GM12878 (cell line): Measurements from ENCODE around the gene SVIL. TPM values are rescaled to one million over a fixed set of nuclear protein-coding genes. Genes with fewer than 3 reads are reported as not detected.

ENCODE experiments used
- ATAC-seq: fragments of 200-7000 bp; cut with Tn5 transposase; 3 replicates; pipeline ENCODE4 v1.9.1; 2020; ENCODE audit warnings: mild to moderate bottlenecking, moderate library complexity
- BruUV-seq: library from RNA; stranded (reverse); fragments of 400-500 nt; replicated peaks from 2 replicates; lab custom pipeline; 2021; lab: Mats Ljungman, UMichigan
- CTCF ChIA-PET: fragments of 300-600 bp; sonication (Branson Sonifier 250); formaldehyde crosslinking; extraction: SDS; loops from one replicate; lab custom pipeline; 2021; ENCODE audit warnings: inconsistent platforms; lab: Yijun Ruan, JAX
- POLR2A ChIA-PET: fragments of 350-600 bp; formaldehyde crosslinking; extraction: SDS; loops from one replicate; lab custom pipeline; 2021; ENCODE audit warnings: inconsistent platforms; lab: Charles Lee
- RAD21 ChIA-PET: fragments of 300-600 bp; sonication (Branson Sonifier 250); formaldehyde crosslinking; loops from one replicate; lab custom pipeline; 2023; ENCODE audit warnings: antibody characterized with exemption; ENCODE audit not compliant: unreplicated experiment; lab: Charles Lee
- SMC1A ChIA-PET: fragments of 300-600 bp; sonication (Branson Sonifier 250); formaldehyde crosslinking; loops from one replicate; lab custom pipeline; 2023; ENCODE audit not compliant: unreplicated experiment, uncharacterized antibody; lab: Charles Lee
- DNase-seq: peaks from one replicate; pipeline ENCODE4 v3.0.0-alpha.2; 2011; ENCODE audit warnings: low read depth, low spot score
- FAIRE-seq: peaks from 3 replicates; lab custom pipeline; 2011; peaks lifted over from hg19 to GRCh38; lab: Jason Lieb, UNC
- H2AFZ ChIP-seq: 2 replicates; pipeline ENCODE4 v1.6.0; 2011; ENCODE audit warnings: low read depth, low read length, control low read depth; ENCODE audit not compliant: control insufficient read depth
- H3K27ac ChIP-seq: 2 replicates; pipeline ENCODE4 v1.5.1; 2011; ENCODE audit warnings: control low read depth; ENCODE audit not compliant: control insufficient read depth, insufficient read depth
- H3K27me3 ChIP-seq, 2 experiments: replicated peaks in 1 of 2; 2 replicates each; pipeline versions ENCODE4 v1.6.0 to v1.6.1; 2011; ENCODE audit warnings: low read length in 1 of 2; ENCODE audit not compliant: control insufficient read depth in 2 of 2, insufficient read depth in 2 of 2
- H3K36me3 ChIP-seq, 2 experiments: 2 replicates each; pipeline ENCODE4 v1.5.1; 2011; ENCODE audit warnings: low read length in 1 of 2; ENCODE audit not compliant: control insufficient read depth in 2 of 2, insufficient read depth in 2 of 2
- H3K4me1 ChIP-seq: 2 replicates; pipeline ENCODE4 v1.6.1; 2011; ENCODE audit warnings: mild to moderate bottlenecking, low read length, moderate library complexity, mixed read lengths; ENCODE audit not compliant: control insufficient read depth, insufficient read depth
- H3K4me2 ChIP-seq: 2 replicates; pipeline ENCODE4 v1.6.0; 2011; ENCODE audit warnings: control low read depth; ENCODE audit not compliant: control insufficient read depth, insufficient read depth
- H3K4me3 ChIP-seq: fragments of 200-600 bp; sonication (generic); 2 replicates; pipeline ENCODE4 v1.5.1; 2016
- H3K79me2 ChIP-seq: 2 replicates; pipeline ENCODE4 v1.6.0; 2011; ENCODE audit warnings: low read length; ENCODE audit not compliant: control insufficient read depth, insufficient read depth
- H3K9ac ChIP-seq: 2 replicates; pipeline ENCODE4 v1.8.0; 2011; ENCODE audit warnings: low read length, control low read depth, mixed read lengths; ENCODE audit not compliant: control insufficient read depth, insufficient read depth
- H3K9me3 ChIP-seq: replicated peaks from 3 replicates; pipeline ENCODE4 v1.5.1; 2011; ENCODE audit warnings: mild to moderate bottlenecking, low read length; ENCODE audit not compliant: control insufficient read depth, insufficient read depth
- H4K20me1 ChIP-seq: 2 replicates; pipeline ENCODE4 v1.6.0; 2011; ENCODE audit not compliant: control insufficient read depth, insufficient read depth
- CHD4 ChIP-seq: fragments of 200-600 bp; sonication (generic); IDR thresholded peaks from 2 replicates; pipeline ENCODE4 v1.6.1; 2016; ENCODE audit warnings: mild to moderate bottlenecking
- ESRRA ChIP-seq: IDR thresholded peaks from 2 replicates; pipeline ENCODE4 v1.6.1; 2012; ENCODE audit warnings: mild to moderate bottlenecking, low read length, improper control_type of control experiment
- HCFC1 ChIP-seq: fragments of 150-350 bp; IDR thresholded peaks from 2 replicates; pipeline ENCODE4 v1.6.1; 2014; ENCODE audit warnings: low read length
- IKZF1 ChIP-seq: fragments of 450-650 bp; conservative IDR thresholded peaks from 2 replicates; pipeline ENCODE4 v1.6.1; 2017; ENCODE audit warnings: antibody characterized with exemption, mild to moderate bottlenecking
- IKZF2 ChIP-seq, 2 experiments: fragments of 450-650 bp; IDR thresholded peaks; 2 replicates each; pipeline ENCODE4 v1.6.1; 2017; ENCODE audit warnings: mild to moderate bottlenecking in 2 of 2, moderate library complexity in 2 of 2
- JUND ChIP-seq: IDR thresholded peaks from 2 replicates; pipeline ENCODE4 v1.6.1; 2012; ENCODE audit warnings: low read depth, mild to moderate bottlenecking, low read length, improper control_type of control experiment, moderate library complexity
- NBN ChIP-seq: fragments of 450-650 bp; IDR thresholded peaks from 2 replicates; pipeline ENCODE4 v1.6.1; 2016
- SIN3A ChIP-seq: IDR thresholded peaks from 2 replicates; pipeline ENCODE4 v1.6.1; 2012; ENCODE audit warnings: low read depth, low read length, improper control_type of control experiment
- SIX5 ChIP-seq: IDR thresholded peaks from 2 replicates; pipeline ENCODE4 v1.6.1; 2011; ENCODE audit warnings: mild to moderate bottlenecking, low read depth, low read length, moderate library complexity; ENCODE audit not compliant: severe bottlenecking
- SREBF2 ChIP-seq: IDR thresholded peaks from 2 replicates; pipeline ENCODE4 v1.6.1; 2012; ENCODE audit warnings: mild to moderate bottlenecking, low read length
- YBX1 ChIP-seq: fragments of 450-650 bp; IDR thresholded peaks from 2 replicates; pipeline ENCODE4 v1.6.1; 2016; ENCODE audit warnings: antibody characterized with exemption
- ZNF592 ChIP-seq: fragments of 450-650 bp; IDR thresholded peaks from 2 replicates; pipeline ENCODE4 v1.6.1; 2017; ENCODE audit warnings: mild to moderate bottlenecking, moderate library complexity
- WGBS: methylation state at CpG from one replicate; pipeline ENCODE4 v1.1.6; 2016; ENCODE audit warnings: low lambda C conversion rate; ENCODE audit not compliant: insufficient replicate concordance, insufficient coverage; ENCODE audit errors: missing lambda C conversion rate; 5-methylcytosine and 5-hydroxymethylcytosine counted together
- in situ Hi-C: fragments of 300-500 bp; cut with MboI; formaldehyde crosslinking; loops from 9 replicates; pipeline ENCODE4 v1.14.3; 2018; ENCODE audit warnings: mixed read lengths
- intact Hi-C: fragments of 100-400 bp; cut with micrococcal nuclease; formaldehyde crosslinking; loops from one replicate; pipeline ENCODE4 v1.14.2; 2022; ENCODE audit not compliant: unreplicated experiment
- polyA plus RNA-seq, 11 experiments: library from polyadenylated mRNA; depleted of rRNA in 4 of 11; unstranded in 6 of 11; stranded (reverse) in 5 of 11; fragments of >200 nt; fragmentation: Nextera tagmentation in 4 of 11; fragmentation: Illumina TruSeq in 1 of 11; extraction: Ambion mirVana in 4 of 11; extraction: Trizol in 1 of 11; gene quantifications; 1 replicate in 1 of 11; 2 replicates in 10 of 11; pipeline versions ENCODE4 v1.2.1 to v1.2.3, GENCODE V29; 2011 to 2016; ENCODE audit warnings: inconsistent platforms in 2 of 11, missing spikeins in 2 of 11, low read depth in 1 of 11
- total RNA-seq, 4 experiments: library from RNA; depleted of rRNA in 3 of 4; stranded (reverse); fragments of >200 nt in 3 of 4; fragmentation: Illumina TruSeq in 1 of 4; extraction: Trizol in 1 of 4; gene quantifications; 2 replicates each; pipeline versions ENCODE4 v1.2.1 to v1.2.3, GENCODE V29; 2013 to 2021

The SVIL gene
- total and polyA plus RNA-seq, 10 of the 15 experiments (the other 5 are each of a cell fraction or from before 2014, with no cell fraction given) = 0.22 to 1.9 (median 0.87) TPM

GRCh38 chr10:29596356-29596755 lies 38.4 kb downstream of the SVIL start:
- intact Hi-C loops = no loop called here
- ChIA-PET RAD21 (interaction anchor here (0.8 kb wide), 1 partner anchor 94 kb away, joined by 3 read pairs; no protein-coding TSS in a partner anchor), CTCF (interaction anchor here (0.8 kb wide), 1 partner anchor 138 kb away, joined by 3 read pairs; no protein-coding TSS in a partner anchor), POLR2A (interaction anchor here (0.5 to 0.6 kb wide), 2 partner anchors 59 to 64 kb away, joined by 3 read pairs; no protein-coding TSS in a partner anchor), SMC1A (interaction anchor here (1.0 kb wide), 2 partner anchors 25 to 33 kb away, joined by 3 read pairs; no protein-coding TSS in a partner anchor)
- Histone ChIP-seq H3K79me2 (no peaks in the 10 kb centered on the region), H3K27me3 (no peaks in the 10 kb centered on the region), H3K4me3 (no peak overlapping the region), H4K20me1 (no peaks in the 10 kb centered on the region), H3K27ac (no peak overlapping the region), H3K4me2 (no peak overlapping the region), H3K9me3 (no peaks in the 10 kb centered on the region), H2AFZ (no peak overlapping the region), H3K36me3 (no peaks in the 10 kb centered on the region), H3K4me1 (no peaks in the 10 kb centered on the region), H3K9ac (no peak overlapping the region)
- DNase-seq (no peak), FAIRE-seq (no peak), ATAC-seq (no peak)
- in situ Hi-C loops = no loop called here
- WGBS = 44% methylated on average over 1 of the region's 1 CpG
- TF ChIP-seq CHD4 (no peak), IKZF2 (IDR thresholded peaks at IDR 0.05) (no peak), JUND (no peak), SIN3A (no peak), SIX5 (no peak), HCFC1 (no peak), ESRRA (no peak), SREBF2 (no peak), ZNF592 (no peak), YBX1 (no peak), IKZF1 (no peak), NBN (no peak)
- BruUV-seq = no TSS peak
